Kidney capillary endothelial cell (primary cell): ENCODE results near the gene COMMD10.

Experiments used
- DNase-seq: peaks from one replicate; pipeline ENCODE4 v3.0.0-alpha.2; 2018; ENCODE audit warnings: low spot score

COMMD10 gene

DNA sequence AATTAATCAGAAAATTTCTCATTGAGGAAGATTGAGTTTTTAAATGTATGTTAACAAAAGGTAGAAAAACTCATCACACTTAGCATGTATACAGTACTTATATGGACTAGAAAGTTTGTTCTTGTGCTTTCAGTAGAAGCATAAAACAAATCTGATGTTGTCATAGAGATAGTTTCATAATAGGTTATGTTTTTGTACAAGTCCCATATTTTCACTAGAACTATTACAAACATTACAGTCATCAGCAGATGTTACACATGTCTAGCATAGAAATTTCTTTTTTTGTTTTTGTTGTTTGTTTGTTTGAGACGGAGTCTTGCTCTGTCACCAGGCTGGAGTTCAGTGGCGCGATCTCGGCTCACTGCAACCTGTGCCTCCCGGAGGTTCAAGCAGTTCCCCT, 131.4 kb downstream of the COMMD10 start:
- no peak for DNase-seq

DNA sequence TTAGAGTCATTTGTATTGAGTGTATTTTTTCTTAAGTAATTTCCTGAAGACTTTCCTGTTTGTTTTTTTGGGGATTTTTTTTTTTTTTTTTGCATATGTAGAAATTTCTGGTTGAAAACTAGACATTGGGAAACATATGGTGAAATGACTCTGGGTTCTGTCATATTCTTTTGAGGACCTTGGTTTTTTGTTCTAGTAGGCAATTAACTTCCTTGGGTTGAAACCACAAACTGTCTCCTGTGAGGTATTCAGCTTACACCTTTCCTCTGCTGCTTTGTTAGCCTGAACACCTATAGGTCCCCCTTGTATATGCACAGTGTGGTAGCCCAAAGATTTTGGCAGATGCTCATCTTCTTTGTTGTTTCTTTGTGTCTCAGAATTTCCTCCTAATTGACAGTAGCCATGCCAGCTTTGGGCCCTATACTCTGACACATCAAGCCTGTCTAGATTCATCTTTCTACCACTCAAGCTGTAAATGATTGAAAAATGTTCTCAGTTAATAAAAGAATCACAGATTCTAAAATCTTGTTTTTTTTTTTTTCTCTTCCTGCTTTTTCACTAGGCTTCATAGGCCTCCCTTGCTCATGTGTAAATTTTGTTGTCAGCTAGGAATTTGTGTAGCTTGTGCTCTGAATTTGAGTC, 140.6 kb downstream of the COMMD10 start:
- no peak for DNase-seq

DNA sequence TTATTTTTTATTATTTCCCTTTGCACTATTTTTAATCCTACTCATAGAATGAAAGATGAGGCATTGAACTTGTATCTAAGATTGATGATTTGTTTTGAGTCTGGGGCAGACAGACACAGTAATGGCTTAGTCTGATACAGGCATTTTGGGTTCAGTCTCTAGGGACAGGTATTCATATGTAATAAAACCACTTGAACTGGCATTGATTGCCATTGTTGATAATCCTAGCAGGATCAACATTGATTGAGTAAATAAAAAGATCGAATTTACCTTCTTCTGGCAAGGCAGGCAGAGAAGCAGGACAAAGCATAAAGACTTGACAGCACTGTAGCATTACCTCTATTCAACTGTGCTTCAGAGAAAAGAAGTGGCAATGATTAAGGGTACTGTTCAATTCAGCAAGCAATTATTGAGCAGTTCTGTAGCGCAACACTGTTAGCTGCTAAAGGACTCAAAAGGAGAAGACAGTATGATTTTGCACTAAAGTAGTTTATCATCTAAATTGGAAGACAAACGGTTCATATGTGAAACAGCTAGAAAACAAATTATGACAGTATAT, 144.4 kb downstream of the COMMD10 start:
- DNase-seq: no peak

DNA sequence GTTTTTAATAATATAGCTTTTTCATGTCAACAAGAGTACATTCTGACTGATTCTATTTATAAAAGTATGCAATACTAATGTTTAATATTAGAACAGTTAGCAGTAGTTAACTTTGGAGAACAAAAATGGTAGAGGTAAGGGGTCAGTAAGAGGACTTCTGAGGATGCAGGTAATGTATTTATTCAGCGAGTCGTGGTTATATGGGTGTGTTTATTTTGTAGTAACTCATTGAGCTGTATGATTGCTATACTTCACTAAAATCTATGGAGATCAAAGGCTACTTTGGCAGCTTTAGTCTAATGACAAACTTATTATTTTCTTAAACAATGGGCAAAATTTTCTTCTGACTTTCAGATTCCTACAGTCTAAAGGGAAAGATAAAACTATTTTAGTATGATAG, 146.5 kb downstream of the COMMD10 start:
- no peak for DNase-seq

DNA sequence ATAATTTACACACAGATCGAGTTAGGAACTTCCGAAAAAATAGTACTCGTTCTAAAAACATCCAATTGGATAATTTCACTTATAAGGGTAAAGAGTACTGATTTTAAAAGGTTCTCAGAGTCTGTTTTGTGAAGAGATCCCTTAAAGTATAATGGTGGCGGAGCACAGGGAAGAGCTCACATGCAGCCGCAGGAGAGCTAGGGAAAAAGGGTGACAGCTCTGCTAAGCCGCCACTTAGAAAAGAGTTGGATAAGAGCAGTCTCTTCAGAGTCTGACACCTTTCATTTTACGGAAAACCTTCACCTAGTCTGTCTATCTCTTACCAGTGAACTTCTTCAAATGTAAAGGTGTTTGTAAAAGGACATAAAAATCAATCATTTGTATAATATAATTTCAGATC, 149.9 kb downstream of the COMMD10 start:
- DNase-seq: no peak

GRCh38 chr5:116237917-116238500, 153.2 kb downstream of the COMMD10 start:
- no peak for DNase-seq

GRCh38 chr5:116242343-116242742, 157.5 kb downstream of the COMMD10 start:
- no peak for DNase-seq

DNA sequence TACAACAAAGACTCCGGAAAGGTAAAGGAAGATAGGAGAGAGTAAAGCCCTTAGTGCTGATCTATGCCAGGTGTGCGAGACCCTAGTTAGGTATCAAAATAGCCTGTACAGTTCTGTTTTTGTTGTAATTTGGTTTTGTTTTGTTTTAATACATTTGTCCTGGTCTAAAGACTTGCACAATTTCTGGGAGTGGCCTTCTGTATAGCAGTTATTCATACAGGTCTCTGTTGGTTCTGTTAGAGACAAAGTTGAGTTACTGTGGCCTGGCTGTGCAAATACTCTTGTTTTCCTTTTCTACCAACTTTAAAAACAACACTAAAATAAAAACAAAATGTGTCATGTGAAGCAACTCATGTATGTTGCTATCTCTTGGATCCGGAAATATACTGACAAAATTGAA, 163.6 kb downstream of the COMMD10 start:
- DNase-seq: no peak

- DNase-seq: no peak
Observed at GRCh38 chr5:116249648-116250047, 164.8 kb downstream of the COMMD10 start.

- DNase-seq: no peak
Observed at GRCh38 chr5:116256717-116257116, 171.9 kb downstream of the COMMD10 start.

DNA sequence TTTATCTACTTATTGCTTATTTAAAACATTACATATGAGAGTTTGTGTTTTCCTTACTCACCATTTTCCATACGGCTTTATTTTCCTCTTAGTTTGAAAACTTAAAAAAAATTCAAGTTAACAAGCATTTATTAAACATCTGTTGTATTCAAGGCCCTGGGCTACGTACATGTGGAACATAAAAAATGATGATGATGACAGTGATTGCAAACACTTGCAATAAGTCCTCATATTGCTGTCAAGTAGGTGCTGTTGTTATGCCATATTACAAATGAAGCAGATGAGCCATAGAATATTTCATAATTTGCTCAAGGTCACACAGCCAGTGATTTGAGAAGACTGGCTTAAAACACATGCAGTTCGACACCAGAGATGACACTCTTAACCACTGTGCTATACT, 180.6 kb downstream of the COMMD10 start:
- DNase-seq: no peak

DNA sequence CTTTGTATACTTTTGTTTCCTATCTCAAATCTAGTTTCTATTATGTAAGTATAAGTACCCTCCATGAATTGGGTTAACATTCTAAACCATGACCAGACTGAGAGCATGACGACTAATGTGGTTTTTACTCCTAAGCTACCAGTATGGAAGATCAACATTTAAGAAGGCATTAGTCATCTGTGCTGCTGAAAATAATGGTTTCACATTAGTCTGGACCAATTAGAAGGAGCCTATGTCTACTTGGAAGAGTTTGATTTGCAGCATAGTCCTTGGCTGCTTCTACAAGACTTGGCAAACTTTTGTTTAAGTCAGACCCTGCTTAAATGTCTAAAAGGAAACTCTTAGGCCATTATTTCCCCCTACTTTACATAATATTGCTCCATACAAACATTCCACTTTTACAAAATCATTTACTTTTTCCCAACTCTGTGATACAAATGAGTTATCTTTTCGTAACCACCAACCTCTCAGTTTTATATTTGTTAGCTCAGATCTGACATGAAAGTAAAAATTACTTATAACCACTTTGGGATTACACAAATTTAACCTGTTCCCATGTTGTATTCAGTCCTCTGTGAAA, 186.7 kb downstream of the COMMD10 start:
- no peak for DNase-seq

DNA sequence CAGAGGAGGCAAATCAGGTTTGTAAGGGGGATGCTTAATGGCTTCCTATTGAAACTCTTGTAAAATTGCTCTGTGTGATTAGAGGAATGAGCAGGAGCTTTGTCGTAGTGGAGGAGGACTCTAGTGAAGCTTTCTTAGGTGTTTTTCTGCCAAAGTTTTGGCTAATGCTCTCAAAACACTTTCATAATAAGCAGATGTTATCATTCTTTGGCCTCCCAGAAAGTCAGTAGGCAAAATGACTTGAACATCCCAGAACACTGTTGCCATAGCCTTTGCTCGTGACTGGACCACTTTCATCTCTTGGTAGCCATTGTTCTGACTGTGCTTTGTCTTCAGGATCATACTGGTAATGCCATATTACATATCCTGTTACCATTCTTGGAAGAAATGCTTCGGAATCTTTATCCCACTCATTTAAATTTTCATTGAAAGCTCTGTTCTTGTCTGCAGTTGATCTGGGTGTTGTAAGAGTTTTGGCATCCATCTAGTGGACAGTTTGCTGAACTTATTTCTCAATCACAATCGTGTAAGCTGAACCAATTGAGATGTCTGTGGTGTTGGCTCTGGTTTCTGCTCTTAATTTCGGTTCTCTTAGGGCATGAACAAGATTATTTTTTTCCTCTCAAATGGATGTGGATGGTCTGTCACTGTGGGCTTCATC, 187.6 kb downstream of the COMMD10 start:
- DNase-seq: no peak

- no peak for DNase-seq
Observed at GRCh38 chr5:116273448-116274242, 188.8 kb downstream of the COMMD10 start.

DNA sequence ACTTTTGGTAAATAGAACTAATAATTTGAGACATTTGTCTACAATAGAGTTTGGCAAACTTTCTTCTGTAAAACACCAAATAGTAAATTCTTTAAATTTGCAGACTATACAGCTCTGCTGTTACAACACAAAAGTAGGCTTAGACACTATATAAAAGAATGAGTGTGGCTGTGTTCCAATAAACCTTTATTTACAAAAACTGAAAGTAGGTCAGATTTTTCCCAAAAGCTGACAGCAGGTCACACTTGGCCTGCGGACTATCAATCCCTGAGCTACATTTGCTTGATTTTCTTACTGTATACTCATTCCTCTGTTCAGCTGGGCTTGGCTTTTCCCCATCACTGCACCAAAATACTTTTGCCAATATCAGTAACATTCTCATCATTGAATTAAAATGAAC, 189.4 kb downstream of the COMMD10 start:
- DNase-seq: no peak

DNA sequence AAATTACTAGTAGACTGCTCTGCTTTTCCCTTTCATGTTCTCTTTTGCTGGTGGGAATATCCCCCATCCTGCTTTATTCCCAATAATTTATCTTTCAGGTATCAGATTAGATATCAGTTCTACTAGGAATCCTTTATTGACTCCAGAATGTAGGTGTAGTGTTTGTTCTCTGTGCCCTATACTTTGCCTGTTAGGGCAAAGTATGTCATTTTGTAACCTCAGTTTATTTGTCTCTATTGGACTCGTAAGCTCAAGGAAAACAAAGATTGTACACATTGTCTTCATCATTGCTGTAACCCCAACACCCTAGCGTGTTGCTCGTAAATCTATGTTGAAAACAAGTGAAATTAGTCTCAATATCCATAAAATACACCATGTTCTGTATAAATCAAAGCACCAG, 190.5 kb downstream of the COMMD10 start:
- no peak for DNase-seq

DNA sequence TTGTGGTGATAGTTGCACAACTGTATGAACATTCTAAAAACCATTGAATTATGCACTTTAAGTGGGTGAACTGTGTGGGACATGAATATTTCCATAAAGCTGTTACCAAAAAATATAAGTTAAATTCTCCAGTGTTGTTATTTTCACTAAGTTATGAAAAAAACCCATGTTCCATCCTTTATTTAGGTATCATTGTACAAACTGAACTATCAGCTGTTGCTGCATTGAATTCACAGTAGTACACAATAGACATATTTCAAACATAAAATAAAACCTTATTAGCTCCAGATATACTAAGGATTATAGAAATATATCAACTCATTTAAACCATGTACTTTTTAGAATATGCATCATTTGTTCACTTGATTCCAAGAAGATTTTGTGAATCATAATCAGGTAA, 192.1 kb downstream of the COMMD10 start:
- no peak for DNase-seq

DNA sequence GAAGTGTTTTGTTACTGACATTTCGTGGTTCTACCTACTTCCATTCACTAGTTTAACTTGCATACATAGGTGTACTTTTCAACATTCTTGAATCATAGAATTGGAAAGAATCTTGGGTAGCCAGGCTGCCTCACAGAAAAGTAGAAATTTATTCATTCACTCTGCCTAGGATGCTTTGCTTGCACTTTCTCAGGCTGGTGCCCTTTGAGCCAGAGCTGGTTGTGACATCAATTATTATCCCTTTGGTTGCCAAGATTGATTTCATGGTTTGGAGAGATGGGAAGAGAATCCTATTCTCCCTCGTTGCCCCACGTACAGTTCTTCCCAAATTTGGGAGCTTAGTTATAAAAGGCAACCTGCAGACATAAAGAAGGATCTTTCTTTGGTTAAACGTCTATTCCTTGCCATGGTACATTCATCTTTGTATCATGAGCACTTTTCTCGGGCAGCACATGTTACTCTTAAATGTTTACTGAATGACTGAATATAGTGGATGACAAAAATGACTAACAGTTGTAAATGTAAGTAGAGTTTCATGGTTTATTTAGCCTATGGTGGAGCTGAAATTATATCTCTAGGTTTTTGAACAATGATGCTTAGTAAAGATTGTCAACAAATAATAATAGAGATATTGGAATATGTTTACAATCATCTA, 195.5 kb downstream of the COMMD10 start:
- no peak for DNase-seq

DNA sequence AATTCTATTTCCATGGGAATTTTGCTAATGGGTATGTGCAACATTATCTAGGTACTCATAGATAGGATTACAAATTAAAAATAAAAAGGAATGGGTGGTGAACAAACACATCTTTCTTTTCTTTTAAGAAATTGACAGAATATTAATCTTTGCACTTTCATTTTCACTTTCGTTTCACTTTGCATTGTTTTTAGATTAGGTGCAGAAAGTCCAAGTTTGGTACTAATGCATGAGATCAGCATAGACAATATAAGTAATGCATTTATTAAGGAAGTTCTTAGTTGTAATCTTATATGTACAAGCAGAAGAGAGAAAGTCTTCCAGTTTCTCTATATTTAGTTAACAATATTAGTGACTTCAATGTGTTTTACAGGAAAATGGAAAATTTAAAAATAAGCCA, 196.5 kb downstream of the COMMD10 start:
- DNase-seq: no peak

GRCh38 chr5:116288524-116288923, 203.7 kb downstream of the COMMD10 start:
- no peak for DNase-seq

- DNase-seq: no peak
Observed at GRCh38 chr5:116289276-116289675, 204.5 kb downstream of the COMMD10 start.

- DNase-seq: no peak
Observed at GRCh38 chr5:116291271-116291670, 206.4 kb downstream of the COMMD10 start.
